ENCODE data around the gene RPSA. TPM values are rescaled to one million over a fixed set of nuclear protein-coding genes. Genes with fewer than 3 reads are reported as not detected.
"Not testable (repeated sequence)": the region's sequence is repeated elsewhere in the genome, so short reads cannot be mapped to it uniquely, and the experiment has no call there.

Gene RPSA
- total RNA-seq, 1 experiment from 2014 or later: 2,486 TPM

GRCh38 chr3:39415983-39416382, 9.5 kb downstream of the RPSA start:
- no peak overlapping the region for H3K4me3 ChIP-seq (replicated peaks in 1 of 2; ENCODE audit: low read depth in 1 of 2, low read length in 2 of 2)
- no peak for DNase-seq (ENCODE audit: low read depth, low spot score)
- H3K4me2 ChIP-seq (ENCODE audit: low read length): no peak overlapping the region
- intact Hi-C loops (cut with micrococcal nuclease): loop anchor here (10.0 kb wide), 1 partner anchor 899 kb away; no protein-coding TSS in a partner anchor
- no TSS peak for BruUV-seq (replicated peaks)
- H3K36me3 ChIP-seq (ENCODE audit: control insufficient read depth in 1 of 2, insufficient read depth in 2 of 2, low read length in 2 of 2): peaks cover 18 to 30% of the 10 kb centered on the region in 2 experiments
- H4K20me1 ChIP-seq (ENCODE audit: insufficient read depth): peaks cover 27% of the 10 kb centered on the region; the same call in 1 of the 2 replicates
- H3K9me2 ChIP-seq (ENCODE audit: insufficient read depth): no peaks in the 10 kb centered on the region
- H3K27ac ChIP-seq (ENCODE audit: low read depth, low read length): no peak overlapping the region
- no peak overlapping the region for H3K9ac ChIP-seq (ENCODE audit: low read length)
- no peaks in the 10 kb centered on the region for H3K9me3 ChIP-seq (ENCODE audit: control insufficient read depth in 1 of 2, insufficient read depth in 1 of 2, low read depth in 1 of 2, low read length in 2 of 2)
- RAD21 ChIA-PET (ENCODE audit: low non-redundant PET in 1 of 2, low total read pairs in 2 of 2, uncharacterized antibody in 2 of 2, unreplicated experiment in 2 of 2): interaction anchor here in 1 of 2 experiments (0.5 kb wide), 1 partner anchor 83 kb away, joined by 3 read pairs; no protein-coding TSS in a partner anchor
- TF ChIP-seq SRF (IDR thresholded peaks at IDR 0.05; ENCODE audit: low read depth) (no peak), ZFX (IDR thresholded peaks at IDR 0.05) (no peak), FOSL1 (IDR thresholded peaks at IDR 0.05; ENCODE audit: low read depth) (no peak), POLR2AphosphoS5 (IDR thresholded peaks at IDR 0.05; ENCODE audit: low read depth, low read length) (no peak; the same call in 1 of the 2 replicates), CBX3 (IDR thresholded peaks at IDR 0.05; ENCODE audit: low read depth) (no peak), CEBPB (IDR thresholded peaks at IDR 0.05; ENCODE audit: low read depth) (no peak), ELF1 (IDR thresholded peaks at IDR 0.05; ENCODE audit: borderline replicate concordance, low read depth) (no peak), RAD21 (IDR thresholded peaks at IDR 0.05; ENCODE audit: low read depth) (no peak), EGR1 (IDR thresholded peaks at IDR 0.05; ENCODE audit: low read depth) (no peak), POLR2A (IDR thresholded peaks at IDR 0.05; ENCODE audit: borderline replicate concordance, extremely low read depth, insufficient read depth, insufficient read length) (no peak), EZH2phosphoT487 (IDR thresholded peaks at IDR 0.05; ENCODE audit: borderline replicate concordance) (no peak), YY1 (IDR thresholded peaks at IDR 0.05; ENCODE audit: extremely low read depth, insufficient replicate concordance, low read depth, low read length) (no peak), TCF7L2 (IDR thresholded peaks at IDR 0.05; ENCODE audit: borderline replicate concordance, extremely low read depth, insufficient read depth, insufficient read length) (no peak), ATF3 (IDR thresholded peaks at IDR 0.05) (no peak)
- no peak overlapping the region for H2AFZ ChIP-seq (ENCODE audit: low read depth, low read length, poor library complexity, severe bottlenecking)
- CTCF ChIA-PET: interaction anchor here (0.8 to 4.0 kb wide), 5 partner anchors 9 to 575 kb away, joined by 3 to 37 read pairs (median 3); no protein-coding TSS in a partner anchor
- peak; percentile 26 for ATAC-seq
- peaks cover 7% of the 10 kb centered on the region; the same call in 1 of the 2 replicates for H3K79me2 ChIP-seq (ENCODE audit: insufficient read depth, low read length)
- H3K4me1 ChIP-seq (ENCODE audit: control insufficient read depth in 1 of 2, insufficient read depth in 2 of 2, low read length in 2 of 2): peaks cover 0 to 22% of the 10 kb centered on the region in 2 experiments; a peak in 2 of 4 replicates
- POLR2A ChIA-PET: interaction anchor here (2.4 kb wide), 1 partner anchor 9 kb away, joined by 9 read pairs; the partner anchor contains the start of gene RPSA
- H3K27me3 ChIP-seq (ENCODE audit: insufficient read depth, low read length): no peaks in the 10 kb centered on the region

DNA sequence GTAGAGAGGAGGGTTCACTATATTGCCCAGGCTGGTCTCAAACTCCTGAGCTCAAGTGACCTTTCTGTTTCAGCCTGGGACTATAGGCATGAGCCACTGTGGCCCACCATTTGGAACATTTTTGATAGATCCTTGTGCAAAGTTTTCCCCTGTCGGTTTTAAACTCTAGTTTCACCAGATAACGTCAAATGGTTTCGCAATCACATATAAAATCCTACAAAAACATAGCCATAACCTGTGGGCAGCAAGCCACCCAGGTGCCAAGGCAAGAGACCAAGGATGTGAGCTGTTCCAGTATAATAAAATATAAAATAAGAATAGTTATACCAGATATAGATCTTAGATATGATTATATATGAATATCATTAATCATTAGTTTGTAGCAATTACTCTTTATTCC, 10.5 kb downstream of the RPSA start:
- H3K27me3 ChIP-seq (ENCODE audit: insufficient read depth, low read length); DNase-seq (ENCODE audit: low read depth, low spot score); H3K9me3 ChIP-seq (ENCODE audit: control insufficient read depth in 1 of 2, insufficient read depth in 1 of 2, low read depth in 1 of 2, low read length in 2 of 2); RAD21 ChIA-PET (ENCODE audit: low non-redundant PET in 1 of 2, low total read pairs in 2 of 2, uncharacterized antibody in 2 of 2, unreplicated experiment in 2 of 2); H3K79me2 ChIP-seq (ENCODE audit: insufficient read depth, low read length); H3K9ac ChIP-seq (ENCODE audit: low read length); H2AFZ ChIP-seq (ENCODE audit: low read depth, low read length, poor library complexity, severe bottlenecking); H3K4me2 ChIP-seq (ENCODE audit: low read length); H3K4me3 ChIP-seq (replicated peaks in 1 of 2; ENCODE audit: low read depth in 1 of 2, low read length in 2 of 2); BruUV-seq (replicated peaks); H3K9me2 ChIP-seq (ENCODE audit: insufficient read depth); ATAC-seq; H3K27ac ChIP-seq (ENCODE audit: low read depth, low read length): not testable (repeated sequence)
- CTCF ChIA-PET: interaction anchor here (0.8 to 4.0 kb wide), 7 partner anchors 8 to 575 kb away, joined by 3 to 37 read pairs (median 3); no protein-coding TSS in a partner anchor
- H3K4me1 ChIP-seq (ENCODE audit: control insufficient read depth in 1 of 2, insufficient read depth in 2 of 2, low read length in 2 of 2): peaks cover 0 to 22% of the 10 kb centered on the region in 2 experiments; a peak in 2 of 4 replicates
- peaks cover 10 to 20% of the 10 kb centered on the region in 2 experiments for H3K36me3 ChIP-seq (ENCODE audit: control insufficient read depth in 1 of 2, insufficient read depth in 2 of 2, low read length in 2 of 2)
- peaks cover 21% of the 10 kb centered on the region; the same call in 1 of the 2 replicates for H4K20me1 ChIP-seq (ENCODE audit: insufficient read depth)
- intact Hi-C loops (cut with micrococcal nuclease): loop anchor here (1.0 to 10.0 kb wide), 3 partner anchors 81 to 898 kb away; no protein-coding TSS in a partner anchor
- POLR2A ChIA-PET: interaction anchor here (2.4 kb wide), 1 partner anchor 10 kb away, joined by 9 read pairs; the partner anchor contains the start of gene RPSA

- H4K20me1 ChIP-seq (ENCODE audit: insufficient read depth); RAD21 ChIA-PET (ENCODE audit: low non-redundant PET in 1 of 2, low total read pairs in 2 of 2, uncharacterized antibody in 2 of 2, unreplicated experiment in 2 of 2); H3K27ac ChIP-seq (ENCODE audit: low read depth, low read length); ATAC-seq; H3K79me2 ChIP-seq (ENCODE audit: insufficient read depth, low read length); POLR2A ChIA-PET; BruUV-seq (replicated peaks); H2AFZ ChIP-seq (ENCODE audit: low read depth, low read length, poor library complexity, severe bottlenecking); H3K36me3 ChIP-seq (ENCODE audit: control insufficient read depth in 1 of 2, insufficient read depth in 2 of 2, low read length in 2 of 2); CTCF ChIA-PET; H3K27me3 ChIP-seq (ENCODE audit: insufficient read depth, low read length); H3K9ac ChIP-seq (ENCODE audit: low read length); H3K9me2 ChIP-seq (ENCODE audit: insufficient read depth); H3K4me2 ChIP-seq (ENCODE audit: low read length); H3K9me3 ChIP-seq (ENCODE audit: control insufficient read depth in 1 of 2, insufficient read depth in 1 of 2, low read depth in 1 of 2, low read length in 2 of 2); DNase-seq (ENCODE audit: low read depth, low spot score); H3K4me3 ChIP-seq (replicated peaks in 1 of 2; ENCODE audit: low read depth in 1 of 2, low read length in 2 of 2): not testable (repeated sequence)
- intact Hi-C loops (cut with micrococcal nuclease): loop anchor here (10.0 kb wide), 1 partner anchor 896 kb away; no protein-coding TSS in a partner anchor
- H3K4me1 ChIP-seq (ENCODE audit: control insufficient read depth in 1 of 2, insufficient read depth in 2 of 2, low read length in 2 of 2): peaks cover 0 to 20% of the 10 kb centered on the region in 2 experiments; a peak in 2 of 4 replicates
These were observed 12.2 kb downstream of the RPSA start for GRCh38 chr3:39418556-39419225.
